ENCODE measurements around the gene RNASE8. TPM values are rescaled to one million over a fixed set of nuclear protein-coding genes. Genes with fewer than 3 reads are reported as not detected.

RNASE8 gene
- total RNA-seq, 1 experiment from 2014 or later: not detected

DNA sequence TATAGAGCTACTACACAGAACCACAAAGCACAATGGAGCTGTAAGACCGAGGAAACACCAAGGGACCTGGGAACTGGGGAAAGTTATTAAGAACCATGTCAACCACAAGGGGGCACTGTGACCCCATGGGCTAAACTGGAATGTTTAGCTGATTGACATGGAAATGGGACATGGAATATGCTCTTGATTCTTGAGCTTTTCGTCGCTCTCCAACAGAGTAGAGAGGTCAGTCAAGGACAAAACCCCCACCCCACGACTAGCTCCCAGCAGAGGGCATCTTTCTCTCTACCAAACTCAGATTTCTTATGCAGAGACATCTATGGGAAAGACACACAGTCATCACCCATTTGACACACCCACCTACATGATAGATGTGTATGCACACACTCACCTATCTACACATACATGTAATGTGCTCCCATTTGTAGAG, 42.8 kb upstream of the RNASE8 start:
- peaks cover 7% of the 10 kb centered on the region for H3K4me1 Mint-ChIP-seq (ENCODE audit: low read depth, unreplicated experiment)
- Histone ChIP-seq H3K4me3 (ENCODE audit: low read depth, low read length) (no peak overlapping the region), H3K9me3 (no peaks in the 10 kb centered on the region), H3K36me3 (ENCODE audit: control insufficient read depth, insufficient read depth, low read length) (no peaks in the 10 kb centered on the region), H3K4me1 (peaks cover 11% of the 10 kb centered on the region), H3K27me3 (replicated peaks; ENCODE audit: control insufficient read depth, insufficient read depth, low read length) (no peaks in the 10 kb centered on the region)
- peak; percentile 87 to 89 for TF ChIP-seq CTCF (IDR thresholded peaks at IDR 0.05; ENCODE audit: insufficient read depth in 1 of 2, low read depth in 1 of 2, low read length in 1 of 2, severe bottlenecking in 1 of 2, unreplicated experiment in 1 of 2)
- CTCF ChIA-PET: interaction anchor here (0.6 to 2.5 kb wide), 35 partner anchors 9 to 307 kb away, joined by 3 to 229 read pairs (median 5); partner anchors contain the start of genes ARHGEF40, NDRG2, RNASE13 and SLC39A2
- no peak overlapping the region for H3K4me3 Mint-ChIP-seq (ENCODE audit: unreplicated experiment)
- POLR2A ChIA-PET: interaction anchor here (0.7 to 1.6 kb wide), 2 partner anchors 25 to 56 kb away, joined by 4 to 12 read pairs; no protein-coding TSS in a partner anchor
- no peaks in the 10 kb centered on the region for H3K9me3 Mint-ChIP-seq (ENCODE audit: unreplicated experiment)
- DNase-seq: peak; percentile 82 to 90
- BruUV-seq (replicated peaks): no TSS peak
- no peaks in the 10 kb centered on the region for H3K27me3 Mint-ChIP-seq (ENCODE audit: insufficient read depth, unreplicated experiment)
- peaks cover 7% of the 10 kb centered on the region for H3K36me3 Mint-ChIP-seq (ENCODE audit: insufficient read depth, unreplicated experiment)
- no peak overlapping the region for H3K27ac Mint-ChIP-seq (ENCODE audit: unreplicated experiment)
- intact Hi-C loops (cut with micrococcal nuclease; ENCODE audit: unreplicated experiment): loop anchor here (1.0 to 5.0 kb wide), 4 partner anchors 26 to 90 kb away; partner anchors contain the start of gene RNASE8

GRCh38 chr14:21015312-21015711, 42.3 kb upstream of the RNASE8 start:
- intact Hi-C loops (cut with micrococcal nuclease; ENCODE audit: unreplicated experiment): loop anchor here (5.0 kb wide), 1 partner anchor 42 kb away; the partner anchor contains the start of gene RNASE8
- H3K9me3 ChIP-seq: no peaks in the 10 kb centered on the region
- no peak for DNase-seq
- no peaks in the 10 kb centered on the region for H3K36me3 ChIP-seq (ENCODE audit: control insufficient read depth, insufficient read depth, low read length)
- H3K4me3 ChIP-seq (ENCODE audit: low read depth, low read length): no peak overlapping the region
- ChIA-PET CTCF (interaction anchor here (0.6 to 2.5 kb wide), 31 partner anchors 9 to 240 kb away, joined by 3 to 229 read pairs (median 6); partner anchors contain the start of genes ARHGEF40, NDRG2, RNASE13 and SLC39A2), POLR2A (interaction anchor here (0.7 to 1.6 kb wide), 2 partner anchors 24 to 55 kb away, joined by 4 to 12 read pairs; no protein-coding TSS in a partner anchor)
- no TSS peak for BruUV-seq (replicated peaks)
- Mint-ChIP-seq H3K4me1 (ENCODE audit: low read depth, unreplicated experiment) (peaks cover 7% of the 10 kb centered on the region), H3K27me3 (ENCODE audit: insufficient read depth, unreplicated experiment) (no peaks in the 10 kb centered on the region), H3K9me3 (ENCODE audit: unreplicated experiment) (no peaks in the 10 kb centered on the region), H3K27ac (ENCODE audit: unreplicated experiment) (no peak overlapping the region), H3K4me3 (ENCODE audit: unreplicated experiment) (no peak overlapping the region), H3K36me3 (ENCODE audit: insufficient read depth, unreplicated experiment) (peaks cover 7% of the 10 kb centered on the region)
- H3K4me1 ChIP-seq: peaks cover 8% of the 10 kb centered on the region
- H3K27me3 ChIP-seq (replicated peaks; ENCODE audit: control insufficient read depth, insufficient read depth, low read length): no peaks in the 10 kb centered on the region
- no peak for TF ChIP-seq CTCF (IDR thresholded peaks at IDR 0.05; ENCODE audit: insufficient read depth in 1 of 2, low read depth in 1 of 2, low read length in 1 of 2, severe bottlenecking in 1 of 2, unreplicated experiment in 1 of 2)

DNA sequence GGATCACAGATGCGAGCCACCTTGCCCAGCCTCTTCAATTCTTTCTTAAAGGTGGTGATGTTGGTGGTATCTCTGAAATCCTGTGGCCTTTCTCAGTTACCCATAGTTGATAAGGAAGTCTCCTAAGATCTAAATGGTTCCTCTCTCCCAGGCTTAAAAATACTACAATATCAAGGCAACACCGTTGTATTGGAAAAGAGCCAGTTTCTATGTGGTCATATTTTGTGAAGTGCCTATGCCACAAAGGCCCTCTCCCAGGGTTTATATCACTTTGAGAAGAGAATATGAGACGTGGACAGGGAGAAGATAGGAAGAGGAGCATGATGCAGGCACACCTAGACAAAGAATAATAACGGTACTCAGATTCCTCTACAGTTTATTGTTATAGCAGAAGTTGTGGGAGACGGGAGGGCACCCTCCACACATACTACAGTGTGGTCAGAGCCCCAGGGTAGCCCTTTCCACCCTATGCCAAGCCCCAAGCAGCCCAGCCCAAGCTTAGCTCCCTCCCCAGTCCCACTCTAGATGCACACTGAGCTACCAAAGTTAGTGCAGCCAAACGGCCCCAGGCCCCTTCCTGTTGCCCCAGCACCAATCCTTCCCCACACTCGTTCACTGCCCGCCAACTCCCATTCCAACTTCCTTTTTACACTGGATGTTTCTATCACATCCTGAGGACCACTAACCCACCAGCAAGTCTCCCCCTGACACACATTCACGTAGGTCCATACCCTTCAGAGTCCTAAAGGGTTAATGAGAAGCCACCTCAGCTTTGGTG, 41.0 kb upstream of the RNASE8 start:
- BruUV-seq (replicated peaks): no TSS peak
- Mint-ChIP-seq H3K9me3 (ENCODE audit: unreplicated experiment) (no peaks in the 10 kb centered on the region), H3K4me3 (ENCODE audit: unreplicated experiment) (no peak overlapping the region), H3K36me3 (ENCODE audit: insufficient read depth, unreplicated experiment) (peaks cover 7% of the 10 kb centered on the region), H3K27ac (ENCODE audit: unreplicated experiment) (no peak overlapping the region), H3K27me3 (ENCODE audit: insufficient read depth, unreplicated experiment) (no peaks in the 10 kb centered on the region), H3K4me1 (ENCODE audit: low read depth, unreplicated experiment) (peaks cover 7% of the 10 kb centered on the region)
- Histone ChIP-seq H3K27me3 (replicated peaks; ENCODE audit: control insufficient read depth, insufficient read depth, low read length) (no peaks in the 10 kb centered on the region), H3K4me3 (ENCODE audit: low read depth, low read length) (no peak overlapping the region), H3K36me3 (ENCODE audit: control insufficient read depth, insufficient read depth, low read length) (no peaks in the 10 kb centered on the region), H3K9me3 (no peaks in the 10 kb centered on the region), H3K4me1 (no peaks in the 10 kb centered on the region; the same call in 1 of the 2 replicates)
- intact Hi-C loops (cut with micrococcal nuclease; ENCODE audit: unreplicated experiment): loop anchor here (5.0 kb wide), 1 partner anchor 41 kb away; the partner anchor contains the start of gene RNASE8
- DNase-seq: no peak
- TF ChIP-seq CTCF (IDR thresholded peaks at IDR 0.05; ENCODE audit: insufficient read depth in 1 of 2, low read depth in 1 of 2, low read length in 1 of 2, severe bottlenecking in 1 of 2, unreplicated experiment in 1 of 2): no peak
- POLR2A ChIA-PET: no interaction called here
- CTCF ChIA-PET: interaction anchor here (2.2 to 2.3 kb wide), 2 partner anchors 24 to 27 kb away, joined by 8 to 10 read pairs; no protein-coding TSS in a partner anchor

Measured in Caco-2 (cell line).